Kasumi-1 (cell line): Measurements from ENCODE around the gene GLCE.
"Not testable (repeated sequence)": the region's sequence is repeated elsewhere in the genome, so short reads cannot be mapped to it uniquely, and the experiment has no call there.

Experiments
- DNase-seq, 2 experiments: peaks; one replicate each; lab custom pipeline; 2025; lab: John Stamatoyannopoulos, UW

GLCE gene

DNA sequence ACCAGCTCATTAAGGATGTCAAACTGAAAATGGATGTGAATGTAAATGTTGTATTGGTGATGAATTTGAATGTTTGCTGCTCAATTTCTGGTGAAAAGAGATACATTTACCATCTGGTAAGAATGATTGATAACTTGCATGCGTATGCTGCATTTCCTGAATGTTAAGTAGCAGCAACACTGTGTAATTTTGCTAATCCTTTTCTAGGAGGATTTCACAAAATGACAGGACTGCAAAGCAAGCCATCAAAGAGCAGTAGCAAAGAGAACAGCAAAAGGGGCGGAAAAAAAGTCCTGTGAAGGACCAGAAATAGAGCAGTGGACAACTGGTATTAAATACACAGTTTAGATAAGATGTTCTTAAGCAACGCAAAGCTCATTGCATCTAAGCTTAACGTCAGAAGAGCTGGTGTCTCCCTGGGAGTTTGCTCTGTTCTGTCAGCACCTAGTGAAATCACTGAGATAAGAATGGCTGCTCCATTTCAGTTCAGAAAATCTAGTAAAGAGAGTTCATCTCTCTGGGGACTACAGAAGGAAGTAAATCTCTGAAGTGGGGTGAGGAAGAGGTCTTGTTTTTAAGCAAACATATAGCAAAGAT is 114.7 kb downstream of the GLCE start:
- no peak for DNase-seq

DNA sequence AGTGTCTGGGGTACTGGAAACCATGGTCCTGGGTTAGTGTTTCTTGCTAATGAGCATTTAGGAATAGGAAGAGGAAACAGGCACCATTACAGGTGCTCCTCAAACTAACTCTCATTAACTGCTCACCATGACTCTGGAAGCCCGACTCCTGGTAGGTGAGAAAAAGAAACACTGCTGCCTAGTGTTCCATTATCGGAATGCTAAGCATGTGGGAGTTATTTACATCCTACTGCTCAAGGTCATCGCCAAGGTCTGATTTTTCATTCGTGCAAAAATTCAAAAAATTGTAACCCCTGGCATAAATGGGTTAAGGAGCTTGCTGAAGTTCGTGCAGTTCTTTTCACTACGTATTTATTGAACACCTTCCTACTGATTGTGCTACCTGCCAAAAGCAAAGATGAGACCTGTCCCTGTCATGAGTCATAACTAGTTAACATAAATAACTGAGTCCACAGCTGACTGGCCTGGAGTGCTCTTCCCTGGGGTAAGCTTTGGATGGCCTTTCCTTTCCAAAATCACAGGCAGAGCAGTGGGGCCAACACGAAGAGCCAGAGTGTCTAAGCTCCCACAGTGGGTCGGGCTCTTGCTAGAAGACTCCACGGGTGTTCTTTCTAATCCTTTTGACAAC is 115.6 kb downstream of the GLCE start:
- no peak for DNase-seq

DNA sequence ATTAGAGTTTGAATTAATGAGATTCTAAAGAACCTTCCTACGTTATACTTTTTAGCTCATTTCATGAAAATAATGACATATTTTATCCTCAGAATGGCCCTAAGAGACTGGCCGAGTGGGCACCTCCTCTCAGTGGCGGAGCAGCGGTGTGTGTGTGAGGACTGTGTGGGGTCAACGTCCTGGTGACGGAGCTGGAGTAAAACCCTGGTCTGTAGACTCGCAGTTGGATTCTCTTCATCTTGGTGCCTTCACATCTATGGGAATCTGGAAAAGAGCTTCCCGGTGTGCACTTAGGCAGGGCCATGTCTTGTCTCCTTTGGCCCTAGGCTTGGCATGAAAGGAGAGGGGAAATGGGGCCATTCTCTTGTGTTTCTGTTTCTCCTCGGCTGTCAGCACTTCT is 116.9 kb downstream of the GLCE start:
- no peak for DNase-seq

DNA sequence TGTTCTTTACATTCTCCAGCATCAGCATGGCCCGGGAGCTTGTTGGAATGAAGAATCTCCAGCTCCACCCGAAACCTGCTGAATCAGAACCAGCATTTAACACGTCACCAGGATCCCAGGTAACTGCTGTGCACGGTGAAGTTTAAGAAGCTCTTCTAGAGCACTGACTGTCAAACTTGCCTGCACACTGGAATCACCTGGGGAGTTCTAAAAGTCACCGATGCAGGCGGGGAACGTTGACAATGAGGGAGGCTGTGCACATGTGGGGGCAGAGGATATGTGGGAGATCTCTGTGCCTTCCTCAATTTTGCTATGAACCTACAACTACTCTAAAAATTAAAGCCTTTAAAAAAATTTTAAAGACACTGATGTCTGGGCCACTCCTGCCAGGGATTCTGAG is 119.2 kb downstream of the GLCE start:
- no peak for DNase-seq

DNA sequence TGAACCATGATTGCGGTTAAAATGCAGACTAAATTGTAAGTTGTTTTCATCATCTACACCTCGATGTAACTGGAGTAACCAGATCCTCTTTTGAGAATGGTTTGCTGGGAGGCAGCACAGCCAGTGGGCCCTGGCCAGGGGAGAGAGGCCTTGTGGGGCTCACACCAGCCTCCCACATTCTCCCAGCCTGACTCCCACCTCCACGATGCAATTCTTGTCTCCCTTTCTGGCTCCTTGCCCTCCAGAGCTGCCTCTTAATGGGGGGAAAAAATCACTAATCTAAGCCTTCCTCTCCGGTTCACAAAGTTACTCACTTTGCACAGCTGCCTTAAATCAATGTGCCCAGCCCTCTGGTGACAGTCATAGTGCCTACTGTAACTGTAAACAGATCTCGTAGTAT is 120.3 kb downstream of the GLCE start:
- DNase-seq: no peak

DNA sequence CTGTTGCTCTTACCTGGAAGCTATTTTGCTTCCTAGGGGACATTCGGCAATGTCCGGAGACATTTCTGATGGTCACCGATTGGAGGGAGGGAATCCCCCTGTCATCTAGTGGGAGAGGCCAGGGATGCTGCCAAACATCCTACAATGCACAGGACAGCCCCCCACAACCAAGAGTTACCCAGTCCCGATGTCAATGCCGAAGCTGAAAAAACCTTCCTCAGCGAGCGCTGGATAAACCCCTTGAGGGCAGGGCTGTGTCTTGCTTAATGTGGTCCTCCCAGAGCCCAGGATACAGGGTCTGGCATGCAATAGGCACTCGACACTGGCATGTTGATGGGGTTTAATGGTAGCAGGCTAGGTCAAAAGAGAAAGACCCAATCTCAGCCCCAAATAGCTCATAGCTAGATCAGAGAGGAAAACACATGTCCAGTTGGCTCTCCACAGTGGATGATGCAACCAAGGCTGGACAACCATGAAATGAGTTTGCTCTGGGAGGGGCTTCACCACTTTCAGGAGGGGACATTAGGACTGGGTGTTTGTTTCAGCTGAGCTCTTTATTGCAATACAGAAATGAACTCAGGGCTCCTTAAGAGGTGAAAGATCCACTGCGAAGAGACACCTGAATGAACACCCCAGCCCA is 121.8 kb downstream of the GLCE start:
- no peak for DNase-seq

DNA sequence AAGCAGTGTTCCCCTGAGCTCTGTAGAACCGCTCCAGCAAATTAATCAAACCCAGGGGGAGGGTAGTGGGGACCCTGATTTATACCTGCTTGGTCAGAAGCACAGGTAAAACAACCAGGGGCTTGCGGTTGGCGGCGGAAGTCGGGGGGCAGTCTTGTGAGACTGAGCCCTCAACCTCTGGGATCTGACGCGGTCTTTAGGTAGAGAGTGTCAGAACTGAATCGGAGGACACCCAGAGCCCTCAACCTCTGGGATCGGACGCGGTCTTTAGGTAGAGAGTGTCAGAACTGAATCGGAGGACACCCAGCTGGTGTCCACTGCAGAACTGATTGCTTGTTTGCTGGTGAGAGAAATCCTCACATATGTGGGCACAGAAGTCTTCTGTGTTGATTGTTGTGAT is 125.4 kb downstream of the GLCE start:
- DNase-seq: no peak

DNA sequence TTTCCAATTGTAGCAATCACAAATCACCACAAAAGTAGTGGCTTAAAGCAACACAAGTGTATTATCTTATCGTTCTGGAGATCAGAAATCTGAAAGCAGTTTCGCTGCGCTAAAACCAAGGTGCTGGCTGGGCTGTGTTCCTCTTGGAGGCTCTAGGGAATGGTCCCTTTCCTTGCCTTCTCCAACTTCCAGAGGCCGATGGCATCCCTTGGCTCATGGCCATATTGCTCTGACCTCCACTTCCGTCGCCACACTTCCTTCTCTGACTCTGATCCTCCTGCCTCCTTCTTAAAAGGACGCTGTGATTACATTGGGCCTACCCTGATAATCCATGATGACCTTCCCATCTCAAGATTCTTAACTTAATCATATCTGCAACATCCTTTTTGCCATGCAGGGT is 127.6 kb downstream of the GLCE start:
- no peak for DNase-seq

DNA sequence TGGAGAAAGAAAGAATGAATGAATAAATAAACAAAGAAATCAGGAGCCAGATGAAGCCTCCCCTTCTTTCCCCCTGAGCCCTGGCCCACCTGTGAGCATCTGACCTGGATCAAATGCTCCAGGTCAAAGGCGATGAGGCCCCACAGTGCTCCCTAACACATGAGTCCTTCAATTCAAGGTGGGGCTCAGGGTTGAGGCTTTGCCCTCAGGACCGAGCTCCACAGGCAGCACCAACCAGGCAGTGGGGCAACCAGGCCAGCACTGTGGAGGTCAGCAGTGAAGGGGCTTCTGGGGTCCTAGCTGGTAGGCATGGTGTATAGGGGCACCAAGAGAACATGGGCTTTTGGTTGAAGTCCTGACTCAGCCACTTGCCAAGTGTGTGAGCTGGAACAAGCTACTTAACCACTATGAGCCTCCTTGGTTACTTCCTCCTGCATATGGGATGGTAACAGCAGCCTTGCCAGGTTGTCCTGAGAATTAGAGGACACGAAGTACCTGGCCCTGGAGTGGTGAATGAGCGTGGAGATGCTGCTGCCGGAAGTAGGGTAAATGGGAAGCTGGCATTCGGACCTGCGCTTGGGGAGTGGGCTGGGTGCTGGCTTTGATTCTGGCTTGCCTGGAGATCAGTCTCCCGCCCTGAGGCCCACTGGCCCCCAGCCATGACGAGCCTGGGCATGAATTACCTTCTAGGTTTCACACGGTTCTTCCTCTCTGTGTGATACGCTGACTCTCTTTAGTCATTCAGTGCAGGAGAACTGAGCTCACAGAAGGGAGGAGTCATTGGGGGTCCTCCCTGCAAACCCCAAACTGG is 128.3 kb downstream of the GLCE start:
- no peak for DNase-seq

DNA sequence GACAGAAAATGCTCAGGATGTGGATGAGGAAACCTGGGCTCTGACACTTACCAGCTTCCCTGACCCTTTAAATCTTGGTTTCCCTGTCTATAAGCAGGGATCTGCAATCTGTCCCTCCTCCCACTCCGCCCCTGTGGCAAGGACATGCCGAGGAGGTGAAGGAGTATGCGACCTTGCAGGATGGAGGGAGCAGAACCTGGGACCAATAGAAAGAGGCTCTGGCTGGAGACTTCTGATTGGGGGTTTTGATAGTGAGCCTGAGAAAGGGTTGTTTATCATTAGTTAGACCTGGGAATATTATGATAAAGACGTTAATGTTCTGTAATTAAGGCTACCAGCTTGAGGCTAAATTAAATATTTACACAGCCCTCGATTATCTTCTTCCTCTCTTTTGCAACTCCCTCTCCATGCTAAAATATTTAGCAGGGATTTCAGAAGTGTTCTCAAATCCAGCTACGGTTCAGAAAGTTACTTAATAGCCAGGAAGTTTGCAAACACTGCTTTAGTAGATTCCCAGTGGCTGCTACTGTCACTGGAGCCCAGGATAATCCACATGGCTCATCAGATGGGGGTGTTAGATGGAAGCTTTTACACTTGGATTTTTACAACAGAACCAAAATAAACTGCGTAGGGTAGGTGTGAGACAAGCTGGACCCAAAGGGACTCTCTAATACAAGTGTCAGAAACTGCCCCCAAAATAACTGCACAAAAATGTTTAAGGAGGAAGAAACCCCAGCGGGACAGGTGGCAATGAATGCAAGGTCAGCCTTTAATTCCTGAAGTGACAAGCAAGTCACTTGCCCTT is 129.1 kb downstream of the GLCE start:
- no peak for DNase-seq

DNA sequence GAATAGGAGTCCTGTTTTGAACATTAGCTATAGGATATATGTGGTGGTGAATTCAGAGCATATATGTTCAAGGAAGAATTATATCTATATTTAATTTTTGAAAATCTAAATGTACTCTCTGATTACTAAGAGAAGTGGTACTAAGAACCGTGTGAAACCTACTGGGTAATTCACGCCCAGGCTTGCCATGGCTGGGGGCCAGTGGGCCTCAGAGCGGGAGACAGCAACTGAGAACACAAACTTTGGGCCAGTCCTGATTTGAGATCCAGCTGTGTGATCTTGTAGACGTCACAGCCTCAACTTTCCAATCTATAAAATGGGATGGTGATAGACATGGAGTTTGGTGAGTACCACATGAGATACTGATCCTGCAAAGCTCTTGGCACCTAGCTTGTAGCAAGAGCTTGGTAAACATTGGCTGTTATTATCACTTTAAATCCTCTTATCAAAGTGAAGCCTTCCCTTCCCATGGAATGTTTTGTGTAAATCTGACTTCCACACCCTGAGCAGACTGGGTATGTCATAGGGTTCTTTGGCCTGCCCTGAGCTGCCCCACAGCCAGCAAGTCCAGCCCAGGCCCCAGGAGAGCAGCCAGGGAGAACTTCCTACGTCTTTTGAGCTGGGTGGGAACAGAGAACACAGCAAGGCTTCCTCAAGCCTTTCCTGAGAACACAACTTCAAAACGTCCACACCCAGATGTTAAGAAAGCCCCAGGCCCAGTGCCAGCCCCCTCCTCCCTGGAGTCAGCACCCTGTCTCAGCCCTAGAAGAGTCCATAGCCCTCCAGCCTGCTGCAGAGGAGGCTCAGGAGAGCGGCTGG is 130.1 kb downstream of the GLCE start:
- DNase-seq: no peak

DNA sequence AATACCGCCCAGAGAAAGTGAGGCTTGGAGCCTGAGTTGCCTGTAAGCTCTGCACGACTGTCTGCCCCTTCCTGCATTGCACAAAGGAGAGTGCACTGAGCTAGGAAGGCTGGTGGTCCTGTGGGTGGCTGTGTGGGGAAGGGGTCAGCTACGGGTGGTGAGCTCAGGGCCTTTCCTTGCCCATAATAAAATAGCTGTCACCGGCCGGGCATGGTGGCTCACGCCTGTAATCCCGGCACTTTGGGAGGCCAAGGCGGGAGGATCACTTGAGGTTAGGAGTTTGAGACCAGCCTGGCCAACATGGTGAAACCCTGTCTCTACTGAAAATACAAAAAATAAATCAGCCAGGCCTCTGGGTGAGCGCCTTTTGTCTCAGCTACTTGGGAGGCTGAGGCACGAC is 131.2 kb downstream of the GLCE start:
- DNase-seq: not testable (repeated sequence)

DNA sequence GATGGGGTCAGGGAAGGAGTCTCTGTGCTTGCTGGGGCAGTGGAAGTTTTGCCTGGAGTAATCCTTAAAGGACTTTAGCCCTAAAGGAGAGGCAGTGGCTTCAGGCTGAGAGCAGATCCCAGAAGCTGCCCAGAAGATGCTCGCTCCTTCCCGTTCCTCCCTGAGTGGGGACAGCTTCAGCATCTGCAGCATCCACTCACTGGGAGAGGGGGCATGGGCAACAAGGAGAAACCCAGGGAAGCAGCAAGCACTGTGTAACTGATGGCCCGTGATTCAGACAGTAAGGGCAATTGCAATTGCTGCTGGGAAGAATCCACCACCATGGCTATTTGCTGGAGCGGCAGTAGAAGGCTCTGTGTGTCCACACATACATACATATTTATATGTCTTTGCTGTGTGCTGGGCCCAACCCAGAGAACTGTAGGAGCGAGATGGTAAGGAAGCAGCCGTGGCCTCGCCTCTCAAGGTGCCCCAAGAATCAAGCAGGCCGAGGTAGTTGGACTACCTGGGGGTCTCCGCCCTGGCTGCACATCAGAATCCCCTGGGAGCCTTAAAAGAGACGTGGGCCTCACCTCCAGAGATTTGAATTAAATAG is 132.5 kb downstream of the GLCE start:
- DNase-seq: no peak

DNA sequence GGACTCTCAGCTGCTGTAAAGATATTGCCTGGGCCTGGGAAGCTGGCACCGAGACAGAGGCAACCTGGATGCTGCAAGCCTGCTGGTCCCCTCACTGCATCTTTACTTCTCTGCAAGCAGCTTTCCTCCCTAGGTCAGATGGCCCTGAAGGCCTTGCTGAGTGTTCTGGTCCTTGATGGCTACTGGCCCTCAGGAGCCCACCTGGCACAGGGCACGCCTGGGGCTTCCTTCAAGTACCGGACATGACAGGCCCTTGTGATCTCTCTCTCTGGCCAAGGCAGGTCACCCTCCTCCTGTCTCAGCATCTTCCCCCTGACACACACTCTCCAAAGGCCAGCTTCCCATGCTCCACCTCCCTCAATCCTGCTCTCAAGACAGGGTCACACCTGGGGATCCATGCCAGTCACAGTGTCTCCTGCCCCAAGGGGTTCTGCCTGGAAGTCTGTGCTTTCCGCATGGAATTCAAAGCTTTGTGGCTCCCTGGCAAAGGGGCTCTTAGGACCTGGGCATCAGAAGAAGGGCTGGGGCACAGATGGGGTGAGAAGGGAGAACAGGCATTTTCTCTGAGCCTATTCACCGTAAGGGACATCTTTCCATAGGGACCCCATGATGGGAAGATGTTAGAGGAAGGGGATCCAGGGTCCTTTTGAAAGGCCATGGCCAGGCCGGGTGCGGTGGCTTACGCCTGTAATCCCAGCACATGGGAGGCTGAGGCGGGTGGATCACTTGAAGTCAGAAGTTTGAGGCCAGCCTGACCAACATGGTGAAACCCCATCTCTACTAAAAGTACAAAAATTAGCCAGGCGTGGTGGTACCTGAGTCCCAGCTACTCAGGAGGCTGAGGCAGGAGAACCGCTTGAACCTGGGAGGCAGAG is 133.5 kb downstream of the GLCE start:
- DNase-seq: no peak

DNA sequence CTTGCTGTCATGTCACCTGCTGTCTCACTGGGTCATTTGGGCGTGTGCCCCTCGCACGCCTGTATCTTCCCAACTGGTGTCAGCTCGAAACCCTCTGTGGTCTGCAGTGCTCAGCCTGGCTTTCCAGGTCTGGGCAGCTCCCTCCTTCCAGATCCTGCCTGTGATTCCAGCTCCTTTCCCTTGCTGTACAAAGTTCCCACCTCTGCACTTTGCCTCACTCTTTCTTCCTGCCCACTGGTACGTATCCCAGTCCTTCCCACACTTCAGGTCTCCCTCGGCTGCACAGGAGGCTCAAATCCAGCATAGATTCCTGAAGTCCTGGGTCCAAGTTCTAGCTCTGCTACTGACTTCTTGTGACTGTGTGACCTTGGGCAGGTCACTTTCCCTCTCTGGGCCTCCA is 136.2 kb downstream of the GLCE start:
- no peak for DNase-seq

DNA sequence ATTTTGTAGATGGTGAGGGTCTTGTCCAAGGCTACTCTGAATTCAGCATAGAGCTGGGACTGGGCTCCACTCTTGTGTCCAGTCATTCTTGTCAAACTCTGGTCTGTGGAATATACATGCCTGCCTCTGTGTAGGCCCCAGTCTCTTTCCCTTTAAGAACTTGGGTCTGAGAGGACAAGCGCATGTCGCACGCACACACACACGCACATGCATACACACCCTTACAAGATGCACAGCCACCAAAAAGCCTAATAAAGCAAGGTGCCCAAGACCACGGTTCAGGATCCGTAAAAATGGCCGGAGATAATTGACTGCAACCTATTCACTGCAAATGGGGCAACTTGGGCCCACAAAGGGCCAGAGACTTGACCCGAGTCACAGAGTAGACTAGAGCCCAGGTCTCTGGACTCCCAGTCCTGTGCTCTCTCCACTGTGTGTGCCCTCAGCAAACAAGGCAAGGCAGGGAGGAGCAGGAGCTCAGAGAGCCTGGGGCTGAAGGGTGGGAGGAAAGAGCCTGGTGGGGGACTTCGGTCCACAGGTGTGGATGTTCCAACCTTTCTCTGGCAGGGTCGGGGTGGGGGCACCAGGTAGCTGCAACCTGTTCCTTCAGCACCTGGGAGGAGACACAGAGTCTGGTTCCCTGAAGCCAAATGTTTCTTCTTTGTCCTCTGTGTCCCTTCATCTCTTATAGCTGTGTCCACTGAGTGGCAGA is 137.4 kb downstream of the GLCE start:
- no peak for DNase-seq

DNA sequence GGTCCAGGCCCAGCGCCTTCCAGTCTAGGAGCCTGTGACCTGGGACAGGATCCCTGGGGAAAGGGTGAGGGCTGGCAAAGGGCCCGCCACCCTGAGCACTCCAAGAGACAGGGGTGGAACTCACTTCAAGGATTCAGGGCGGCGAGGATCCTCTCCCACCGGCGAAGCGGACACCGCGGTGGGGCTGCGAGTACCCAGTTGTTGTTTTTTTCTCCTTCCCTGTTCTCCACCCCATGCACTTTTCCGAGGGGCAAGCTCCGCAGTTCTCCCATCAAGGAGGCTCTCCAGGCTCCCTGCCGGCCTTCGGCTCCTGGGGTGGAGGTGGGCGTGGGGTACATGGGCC is 137.9 kb downstream of the GLCE start:
- no peak for DNase-seq

DNA sequence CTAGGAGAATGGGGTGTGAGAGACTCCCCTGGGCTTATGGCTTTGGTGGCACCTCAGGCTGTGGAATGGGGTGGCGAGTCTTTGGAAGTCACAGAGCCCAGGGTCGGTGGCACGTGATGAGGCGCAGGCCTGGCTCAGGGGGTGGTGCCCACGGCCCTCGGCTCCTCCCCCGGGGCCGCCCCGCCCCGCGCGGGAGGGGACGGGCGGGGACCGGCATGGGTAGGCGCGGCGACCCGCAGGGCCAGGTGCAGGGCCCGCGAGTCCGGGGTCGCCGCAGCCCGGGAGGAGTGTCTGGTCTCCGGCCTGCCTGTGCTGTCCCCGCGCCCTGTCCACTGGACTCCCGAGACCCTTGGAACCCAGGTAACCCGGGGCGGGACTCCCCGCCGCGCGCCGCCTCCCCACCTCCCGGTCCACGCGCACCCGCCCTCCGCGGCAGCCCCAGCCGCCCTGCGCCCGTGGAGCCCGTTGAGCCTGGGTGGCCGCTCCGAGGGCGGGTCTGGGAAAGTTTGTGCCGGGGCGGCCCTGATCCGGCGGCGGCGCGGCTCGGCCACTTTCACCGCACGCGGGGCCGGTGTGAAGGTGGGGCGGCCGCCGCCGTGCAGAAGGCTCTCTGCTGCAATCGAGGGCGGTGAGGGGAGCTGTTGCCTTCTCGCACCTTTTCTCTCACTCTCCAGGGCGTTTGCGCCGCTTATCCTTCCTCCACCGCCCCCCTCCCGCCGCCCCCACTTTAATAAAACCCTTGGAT is 138.4 kb downstream of the GLCE start, which contains the start of gene PAQR5:
TSS of gene PAQR5 (plus strand) at position 216 of the 745 bp plus-strand sequence. CDS start 61,169 bp downstream, outside the sequence.
- DNase-seq: no peak
